ENCODE measurements around the gene SMKR1.
"Not testable (repeated sequence)": the region's sequence is repeated elsewhere in the genome, so short reads cannot be mapped to it uniquely, and the experiment has no call there.

Gene SMKR1

GRCh38 chr7:129523924-129524323 lies 21.6 kb downstream of the SMKR1 start:
- H3K36me3 ChIP-seq, result no peaks in the 10 kb centered on the region
- no peaks in the 10 kb centered on the region for H3K27me3 ChIP-seq (ENCODE audit: insufficient read depth, low read depth, severe bottlenecking)
- TF ChIP-seq, protein P1, sequence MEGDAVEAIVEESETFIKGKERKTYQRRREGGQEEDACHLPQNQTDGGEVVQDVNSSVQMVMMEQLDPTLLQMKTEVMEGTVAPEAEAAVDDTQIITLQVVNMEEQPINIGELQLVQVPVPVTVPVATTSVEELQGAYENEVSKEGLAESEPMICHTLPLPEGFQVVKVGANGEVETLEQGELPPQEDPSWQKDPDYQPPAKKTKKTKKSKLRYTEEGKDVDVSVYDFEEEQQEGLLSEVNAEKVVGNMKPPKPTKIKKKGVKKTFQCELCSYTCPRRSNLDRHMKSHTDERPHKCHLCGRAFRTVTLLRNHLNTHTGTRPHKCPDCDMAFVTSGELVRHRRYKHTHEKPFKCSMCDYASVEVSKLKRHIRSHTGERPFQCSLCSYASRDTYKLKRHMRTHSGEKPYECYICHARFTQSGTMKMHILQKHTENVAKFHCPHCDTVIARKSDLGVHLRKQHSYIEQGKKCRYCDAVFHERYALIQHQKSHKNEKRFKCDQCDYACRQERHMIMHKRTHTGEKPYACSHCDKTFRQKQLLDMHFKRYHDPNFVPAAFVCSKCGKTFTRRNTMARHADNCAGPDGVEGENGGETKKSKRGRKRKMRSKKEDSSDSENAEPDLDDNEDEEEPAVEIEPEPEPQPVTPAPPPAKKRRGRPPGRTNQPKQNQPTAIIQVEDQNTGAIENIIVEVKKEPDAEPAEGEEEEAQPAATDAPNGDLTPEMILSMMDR (IDR thresholded peaks at IDR 0.05; ENCODE audit: low read depth, low read length), result no peak
- no peak overlapping the region for H3K4me3 ChIP-seq (ENCODE audit: low read depth, low read length)
- no peak overlapping the region for H3K27ac ChIP-seq
- no peaks in the 10 kb centered on the region for H3K9me3 ChIP-seq (ENCODE audit: severe bottlenecking)
- DNase-seq, result no peak

DNA sequence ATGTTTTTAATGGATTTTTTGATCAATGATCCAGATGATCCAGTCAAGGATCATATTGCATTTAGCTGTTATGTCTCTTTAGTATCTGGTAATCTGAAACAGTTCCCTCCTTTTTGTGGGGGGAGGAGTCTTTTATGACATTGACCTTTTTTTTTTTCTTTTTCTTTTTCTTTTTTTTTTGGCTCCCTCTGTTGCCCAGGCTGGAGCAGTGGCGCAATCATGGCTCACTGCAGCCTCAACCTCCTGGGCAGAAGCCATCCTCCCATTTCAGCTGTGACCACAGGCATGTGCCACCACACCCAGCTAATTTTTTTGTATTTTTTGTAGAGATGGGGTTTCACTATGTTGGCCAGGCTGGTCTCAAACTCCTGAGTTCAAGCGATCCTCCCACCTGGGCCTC lies 22.1 kb downstream of the SMKR1 start:
- H3K27me3 ChIP-seq (ENCODE audit: insufficient read depth, low read depth, severe bottlenecking); H3K36me3 ChIP-seq; H3K9me3 ChIP-seq (ENCODE audit: severe bottlenecking); DNase-seq; H3K4me3 ChIP-seq (ENCODE audit: low read depth, low read length); H3K27ac ChIP-seq: not testable (repeated sequence)

GRCh38 chr7:129525225-129525862 lies 23.0 kb downstream of the SMKR1 start:
- H3K27me3 ChIP-seq (ENCODE audit: insufficient read depth, low read depth, severe bottlenecking), result no peaks in the 10 kb centered on the region
- H3K27ac ChIP-seq, result no peak overlapping the region
- no peak overlapping the region for H3K4me3 ChIP-seq (ENCODE audit: low read depth, low read length)
- TF ChIP-seq, protein P1 (IDR thresholded peaks at IDR 0.05; ENCODE audit: low read depth, low read length), result no peak
- H3K36me3 ChIP-seq, result no peaks in the 10 kb centered on the region
- H3K9me3 ChIP-seq (ENCODE audit: severe bottlenecking), result no peaks in the 10 kb centered on the region
- DNase-seq, result no peak

- no peaks in the 10 kb centered on the region for H3K36me3 ChIP-seq
- no peaks in the 10 kb centered on the region for H3K27me3 ChIP-seq (ENCODE audit: insufficient read depth, low read depth, severe bottlenecking)
- no peak overlapping the region for H3K4me3 ChIP-seq (ENCODE audit: low read depth, low read length)
- TF ChIP-seq, protein P1 (IDR thresholded peaks at IDR 0.05; ENCODE audit: low read depth, low read length), result no peak
- H3K27ac ChIP-seq, result no peak overlapping the region
- no peaks in the 10 kb centered on the region for H3K9me3 ChIP-seq (ENCODE audit: severe bottlenecking)
- DNase-seq, result no peak
Measured at GRCh38 chr7:129529643-129530042, 27.3 kb downstream of the SMKR1 start.

DNA sequence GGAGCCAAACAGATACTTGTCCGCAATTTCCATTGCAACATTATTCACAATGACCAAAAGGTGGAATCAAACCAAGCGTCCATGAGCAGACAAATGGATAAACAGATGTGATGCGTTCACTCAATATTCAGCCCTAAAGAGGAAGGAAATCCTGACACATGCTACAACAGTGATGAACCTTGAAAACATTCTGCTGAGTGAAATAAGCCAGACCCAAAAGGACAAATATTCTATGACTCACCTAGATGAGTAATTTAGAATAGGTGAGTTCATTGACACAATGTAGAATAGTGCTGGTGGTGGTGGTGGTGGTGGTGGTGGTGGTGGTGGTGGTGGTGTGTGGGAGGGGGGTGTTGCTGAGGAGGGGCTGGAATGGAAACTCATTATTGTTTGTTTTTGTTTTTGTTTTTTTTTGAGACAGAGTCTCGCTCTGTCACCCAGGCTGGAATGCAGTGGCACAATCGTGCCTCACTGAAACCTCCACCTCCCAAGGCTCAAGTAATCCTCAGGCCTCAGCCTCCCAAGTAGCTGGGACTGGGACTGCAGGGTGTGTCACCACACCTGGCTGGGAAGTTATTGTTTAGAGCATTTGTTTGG lies 28.6 kb downstream of the SMKR1 start:
- H3K27ac ChIP-seq, result no peak overlapping the region
- DNase-seq, result no peak
- TF ChIP-seq, protein P1 (IDR thresholded peaks at IDR 0.05; ENCODE audit: low read depth, low read length), result no peak

GRCh38 chr7:129531721-129532120 lies 29.4 kb downstream of the SMKR1 start:
- no peak for DNase-seq
- H3K27ac ChIP-seq, result no peak overlapping the region
- H3K4me3 ChIP-seq (ENCODE audit: low read depth, low read length), result no peak overlapping the region
- TF ChIP-seq, protein P1 (IDR thresholded peaks at IDR 0.05; ENCODE audit: low read depth, low read length), result no peak
- no peaks in the 10 kb centered on the region for H3K36me3 ChIP-seq
- H3K9me3 ChIP-seq (ENCODE audit: severe bottlenecking), result no peaks in the 10 kb centered on the region
- no peaks in the 10 kb centered on the region for H3K27me3 ChIP-seq (ENCODE audit: insufficient read depth, low read depth, severe bottlenecking)

More for the DNA sequence above, 28.6 kb downstream of the SMKR1 start:
- H3K9me3 ChIP-seq (ENCODE audit: severe bottlenecking), result no peaks in the 10 kb centered on the region
- no peaks in the 10 kb centered on the region for H3K27me3 ChIP-seq (ENCODE audit: insufficient read depth, low read depth, severe bottlenecking)
- H3K36me3 ChIP-seq, result no peaks in the 10 kb centered on the region
- no peak overlapping the region for H3K4me3 ChIP-seq (ENCODE audit: low read depth, low read length)
